ENCODE data around the gene TBXAS1.

DNA sequence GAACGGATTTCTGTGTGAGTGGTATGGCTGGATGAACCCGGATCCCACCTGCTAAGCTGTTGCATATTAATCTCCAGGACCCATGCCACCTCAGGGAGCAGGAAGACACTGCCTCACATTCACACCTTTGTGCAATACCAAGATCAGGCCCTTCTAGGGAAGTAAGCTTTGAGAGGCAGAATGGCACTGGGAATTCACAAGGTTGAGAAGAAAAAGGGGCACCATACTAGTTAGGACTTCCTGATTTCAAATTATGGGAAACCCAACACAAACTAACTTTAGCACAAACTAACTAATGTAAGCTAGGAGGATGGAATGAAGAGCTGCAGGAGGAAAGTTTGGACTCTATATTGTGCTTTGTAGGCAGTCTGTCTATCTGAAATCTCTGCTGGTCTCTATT is 71.3 kb downstream of the TBXAS1 start:
- TF ChIP-seq, protein P1, sequence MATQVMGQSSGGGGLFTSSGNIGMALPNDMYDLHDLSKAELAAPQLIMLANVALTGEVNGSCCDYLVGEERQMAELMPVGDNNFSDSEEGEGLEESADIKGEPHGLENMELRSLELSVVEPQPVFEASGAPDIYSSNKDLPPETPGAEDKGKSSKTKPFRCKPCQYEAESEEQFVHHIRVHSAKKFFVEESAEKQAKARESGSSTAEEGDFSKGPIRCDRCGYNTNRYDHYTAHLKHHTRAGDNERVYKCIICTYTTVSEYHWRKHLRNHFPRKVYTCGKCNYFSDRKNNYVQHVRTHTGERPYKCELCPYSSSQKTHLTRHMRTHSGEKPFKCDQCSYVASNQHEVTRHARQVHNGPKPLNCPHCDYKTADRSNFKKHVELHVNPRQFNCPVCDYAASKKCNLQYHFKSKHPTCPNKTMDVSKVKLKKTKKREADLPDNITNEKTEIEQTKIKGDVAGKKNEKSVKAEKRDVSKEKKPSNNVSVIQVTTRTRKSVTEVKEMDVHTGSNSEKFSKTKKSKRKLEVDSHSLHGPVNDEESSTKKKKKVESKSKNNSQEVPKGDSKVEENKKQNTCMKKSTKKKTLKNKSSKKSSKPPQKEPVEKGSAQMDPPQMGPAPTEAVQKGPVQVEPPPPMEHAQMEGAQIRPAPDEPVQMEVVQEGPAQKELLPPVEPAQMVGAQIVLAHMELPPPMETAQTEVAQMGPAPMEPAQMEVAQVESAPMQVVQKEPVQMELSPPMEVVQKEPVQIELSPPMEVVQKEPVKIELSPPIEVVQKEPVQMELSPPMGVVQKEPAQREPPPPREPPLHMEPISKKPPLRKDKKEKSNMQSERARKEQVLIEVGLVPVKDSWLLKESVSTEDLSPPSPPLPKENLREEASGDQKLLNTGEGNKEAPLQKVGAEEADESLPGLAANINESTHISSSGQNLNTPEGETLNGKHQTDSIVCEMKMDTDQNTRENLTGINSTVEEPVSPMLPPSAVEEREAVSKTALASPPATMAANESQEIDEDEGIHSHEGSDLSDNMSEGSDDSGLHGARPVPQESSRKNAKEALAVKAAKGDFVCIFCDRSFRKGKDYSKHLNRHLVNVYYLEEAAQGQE (IDR thresholded peaks at IDR 0.05), result no peak
- TF ChIP-seq, protein P2, sequence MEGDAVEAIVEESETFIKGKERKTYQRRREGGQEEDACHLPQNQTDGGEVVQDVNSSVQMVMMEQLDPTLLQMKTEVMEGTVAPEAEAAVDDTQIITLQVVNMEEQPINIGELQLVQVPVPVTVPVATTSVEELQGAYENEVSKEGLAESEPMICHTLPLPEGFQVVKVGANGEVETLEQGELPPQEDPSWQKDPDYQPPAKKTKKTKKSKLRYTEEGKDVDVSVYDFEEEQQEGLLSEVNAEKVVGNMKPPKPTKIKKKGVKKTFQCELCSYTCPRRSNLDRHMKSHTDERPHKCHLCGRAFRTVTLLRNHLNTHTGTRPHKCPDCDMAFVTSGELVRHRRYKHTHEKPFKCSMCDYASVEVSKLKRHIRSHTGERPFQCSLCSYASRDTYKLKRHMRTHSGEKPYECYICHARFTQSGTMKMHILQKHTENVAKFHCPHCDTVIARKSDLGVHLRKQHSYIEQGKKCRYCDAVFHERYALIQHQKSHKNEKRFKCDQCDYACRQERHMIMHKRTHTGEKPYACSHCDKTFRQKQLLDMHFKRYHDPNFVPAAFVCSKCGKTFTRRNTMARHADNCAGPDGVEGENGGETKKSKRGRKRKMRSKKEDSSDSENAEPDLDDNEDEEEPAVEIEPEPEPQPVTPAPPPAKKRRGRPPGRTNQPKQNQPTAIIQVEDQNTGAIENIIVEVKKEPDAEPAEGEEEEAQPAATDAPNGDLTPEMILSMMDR (IDR thresholded peaks at IDR 0.05), result no peak
- no peak for TF ChIP-seq CHD4 (IDR thresholded peaks at IDR 0.05; ENCODE audit: borderline replicate concordance)
- no peak for TF ChIP-seq HOXA7 (CRISPR knock-in tag; IDR thresholded peaks at IDR 0.05)
- no peak for TF ChIP-seq EP300 (IDR thresholded peaks at IDR 0.05)
- no peak for TF ChIP-seq HDAC2 (IDR thresholded peaks at IDR 0.05)
- TF ChIP-seq POLR2A (IDR thresholded peaks at IDR 0.05; ENCODE audit: low read length), result no peak
- no peak for TF ChIP-seq RCOR1 (IDR thresholded peaks at IDR 0.05; ENCODE audit: low read depth, low read length)
- TF ChIP-seq MYC (IDR thresholded peaks at IDR 0.05; ENCODE audit: borderline replicate concordance, low read length), result no peak
- no peak for TF ChIP-seq MAZ (IDR thresholded peaks at IDR 0.05; ENCODE audit: borderline replicate concordance, low read depth, low read length)
